Chondrocyte (in vitro differentiated cells): ENCODE results near the gene OLA1. TPM values are rescaled to one million over a fixed set of nuclear protein-coding genes. Genes with fewer than 3 reads are reported as not detected.

Experiments used
- DNase-seq: peaks from one replicate; pipeline ENCODE4 v3.0.0; 2021; ENCODE audit warnings: mixed read lengths, low spot score
- H3K27ac Mint-ChIP-seq: one replicate; pipeline ENCODE4 v1.8.0; 2021; ENCODE audit warnings: mild to moderate bottlenecking, moderate library complexity, mixed read lengths; ENCODE audit not compliant: unreplicated experiment
- H3K27me3 Mint-ChIP-seq: 2 replicates; pipeline ENCODE4 v1.8.0; 2021; ENCODE audit warnings: low read depth, mixed read lengths
- H3K36me3 Mint-ChIP-seq: 2 replicates; pipeline ENCODE4 v1.8.0; 2021; ENCODE audit warnings: low read depth, mixed read lengths
- H3K4me1 Mint-ChIP-seq: 2 replicates; pipeline ENCODE4 v1.8.0; 2021; ENCODE audit warnings: low read depth, mild to moderate bottlenecking, mixed read lengths
- H3K4me3 Mint-ChIP-seq: one replicate; pipeline ENCODE4 v1.8.0; 2021; ENCODE audit warnings: mild to moderate bottlenecking, moderate library complexity, mixed read lengths; ENCODE audit not compliant: unreplicated experiment
- H3K9me3 Mint-ChIP-seq: 2 replicates; pipeline ENCODE4 v1.8.0; 2021; ENCODE audit warnings: low read depth, mixed read lengths
- total RNA-seq: library from RNA; stranded (reverse); gene quantifications from 3 replicates; pipeline ENCODE4 v1.2.1, GENCODE V29; 2021
- TF ChIP-seq, protein P1 (sequence below): fragments of 200-600 bp; sonication (generic); IDR thresholded peaks from 2 replicates; pipeline ENCODE4 v1.5.0; 2021; ENCODE audit warnings: antibody characterized with exemption, mild to moderate bottlenecking, moderate library complexity

Gene OLA1
- total RNA-seq, 1 donor from 2014 or later: 77.5 TPM

DNA sequence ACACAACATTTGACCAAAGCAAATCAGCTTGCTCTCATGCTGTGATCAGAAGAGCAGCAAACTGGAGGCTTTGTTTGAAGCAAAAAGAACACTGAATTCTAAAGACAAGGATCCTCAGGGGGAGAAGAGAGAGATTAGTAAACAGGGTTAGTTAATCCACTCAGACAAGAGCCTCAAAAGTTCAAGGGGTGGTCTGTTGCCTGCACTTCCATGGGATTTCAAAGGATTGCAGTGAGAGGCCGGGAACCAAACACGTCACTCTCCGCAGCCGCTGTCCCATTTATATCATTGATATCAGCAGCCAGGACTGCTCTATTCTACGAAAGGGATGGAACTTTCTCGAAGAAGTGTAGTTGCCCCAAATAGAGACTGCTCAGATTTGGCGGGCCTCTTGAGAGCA is 185.4 kb downstream of the OLA1 start:
- Mint-ChIP-seq H3K27me3 (no peaks in the 10 kb centered on the region), H3K4me1 (peaks cover 11% of the 10 kb centered on the region), H3K36me3 (peaks cover 3% of the 10 kb centered on the region), H3K4me3 (no peak overlapping the region), H3K9me3 (peaks cover 8% of the 10 kb centered on the region), H3K27ac (no peak overlapping the region)
- DNase-seq: no peak
- TF ChIP-seq, protein P1, sequence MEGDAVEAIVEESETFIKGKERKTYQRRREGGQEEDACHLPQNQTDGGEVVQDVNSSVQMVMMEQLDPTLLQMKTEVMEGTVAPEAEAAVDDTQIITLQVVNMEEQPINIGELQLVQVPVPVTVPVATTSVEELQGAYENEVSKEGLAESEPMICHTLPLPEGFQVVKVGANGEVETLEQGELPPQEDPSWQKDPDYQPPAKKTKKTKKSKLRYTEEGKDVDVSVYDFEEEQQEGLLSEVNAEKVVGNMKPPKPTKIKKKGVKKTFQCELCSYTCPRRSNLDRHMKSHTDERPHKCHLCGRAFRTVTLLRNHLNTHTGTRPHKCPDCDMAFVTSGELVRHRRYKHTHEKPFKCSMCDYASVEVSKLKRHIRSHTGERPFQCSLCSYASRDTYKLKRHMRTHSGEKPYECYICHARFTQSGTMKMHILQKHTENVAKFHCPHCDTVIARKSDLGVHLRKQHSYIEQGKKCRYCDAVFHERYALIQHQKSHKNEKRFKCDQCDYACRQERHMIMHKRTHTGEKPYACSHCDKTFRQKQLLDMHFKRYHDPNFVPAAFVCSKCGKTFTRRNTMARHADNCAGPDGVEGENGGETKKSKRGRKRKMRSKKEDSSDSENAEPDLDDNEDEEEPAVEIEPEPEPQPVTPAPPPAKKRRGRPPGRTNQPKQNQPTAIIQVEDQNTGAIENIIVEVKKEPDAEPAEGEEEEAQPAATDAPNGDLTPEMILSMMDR: no peak

DNA sequence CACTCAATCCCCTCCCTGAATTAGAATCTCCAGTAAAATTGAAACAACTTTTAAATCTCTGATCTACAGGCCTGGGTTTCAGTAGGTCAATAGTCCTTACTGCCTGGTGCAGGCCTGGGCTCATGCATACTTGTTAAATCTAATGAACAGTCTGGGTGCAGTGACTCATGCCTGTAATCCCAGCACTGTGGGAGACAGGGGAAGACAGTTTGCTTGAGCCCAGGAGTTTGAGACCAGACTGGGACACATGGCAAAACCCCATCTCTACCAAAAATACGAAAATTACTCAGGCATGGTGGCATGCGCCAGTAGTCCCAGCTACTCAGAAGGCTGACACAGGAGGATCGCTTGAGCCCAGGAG is 188.5 kb downstream of the OLA1 start:
- H3K4me3 Mint-ChIP-seq: no peak overlapping the region
- no peak overlapping the region for H3K27ac Mint-ChIP-seq
- no peaks in the 10 kb centered on the region for H3K27me3 Mint-ChIP-seq
- peaks cover 11% of the 10 kb centered on the region for H3K4me1 Mint-ChIP-seq
- no peak for DNase-seq
- peaks cover 8% of the 10 kb centered on the region for H3K9me3 Mint-ChIP-seq
- TF ChIP-seq, protein P1: no peak
- H3K36me3 Mint-ChIP-seq: peaks cover 3% of the 10 kb centered on the region

DNA sequence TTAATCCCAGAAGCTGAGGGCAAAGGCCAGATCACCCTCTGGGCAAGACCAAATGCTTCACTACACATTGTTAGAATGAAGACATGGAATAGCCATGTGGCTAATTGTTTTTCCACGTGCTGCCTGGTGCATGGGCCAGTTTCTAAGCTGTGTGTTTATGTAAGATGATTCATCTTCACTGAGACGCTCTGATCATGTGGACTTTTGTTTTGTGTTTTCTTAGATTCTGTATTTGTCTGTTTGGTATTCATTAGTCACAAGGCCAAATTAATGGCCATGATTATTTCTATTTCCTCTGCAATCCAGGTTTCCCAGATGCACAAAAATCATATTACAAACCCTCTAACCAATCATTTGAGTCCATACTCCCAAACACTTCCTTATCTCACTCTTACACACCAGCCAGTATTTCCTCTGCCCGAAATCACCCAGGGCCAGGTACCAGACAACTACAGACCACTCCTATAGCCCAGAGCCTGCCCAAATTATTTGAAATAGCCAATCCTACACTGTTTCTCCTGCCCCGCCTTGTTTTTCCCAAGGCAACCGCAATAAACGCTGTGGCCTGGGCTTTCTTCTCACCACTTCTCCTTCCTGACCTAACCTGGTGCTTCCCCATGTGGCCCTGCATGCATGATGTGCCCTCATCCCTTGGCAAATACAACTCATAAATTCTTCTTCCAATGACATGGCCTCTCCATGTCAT is 189.0 kb downstream of the OLA1 start:
- no peaks in the 10 kb centered on the region for H3K27me3 Mint-ChIP-seq
- peaks cover 11% of the 10 kb centered on the region for H3K4me1 Mint-ChIP-seq
- no peak overlapping the region for H3K4me3 Mint-ChIP-seq
- peaks cover 3% of the 10 kb centered on the region for H3K36me3 Mint-ChIP-seq
- peaks cover 8% of the 10 kb centered on the region for H3K9me3 Mint-ChIP-seq
- TF ChIP-seq, protein P1: no peak
- H3K27ac Mint-ChIP-seq: no peak overlapping the region
- DNase-seq: no peak

DNA sequence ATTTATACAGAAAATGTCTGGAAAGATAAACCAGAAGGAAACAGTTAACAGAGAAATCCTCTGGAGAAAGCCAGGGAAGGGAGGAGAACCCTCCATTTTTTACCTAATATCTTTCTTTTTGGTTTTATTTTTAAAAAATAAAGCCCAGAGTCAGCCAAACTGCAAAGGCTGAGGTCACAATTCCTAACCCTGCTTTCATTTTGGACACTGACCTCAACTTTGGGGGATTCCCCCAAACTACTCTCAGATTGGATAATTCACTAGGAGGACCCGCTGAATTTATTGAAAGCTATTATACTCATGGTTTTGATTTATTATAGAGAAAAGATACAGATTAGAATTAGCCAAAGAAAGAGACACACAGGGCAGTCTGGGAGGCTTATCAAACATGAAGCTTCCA is 189.9 kb downstream of the OLA1 start:
- TF ChIP-seq, protein P1: no peak
- peaks cover 8% of the 10 kb centered on the region for H3K9me3 Mint-ChIP-seq
- H3K27ac Mint-ChIP-seq: no peak overlapping the region
- H3K4me1 Mint-ChIP-seq: peaks cover 11% of the 10 kb centered on the region
- no peak overlapping the region for H3K4me3 Mint-ChIP-seq
- H3K27me3 Mint-ChIP-seq: no peaks in the 10 kb centered on the region
- H3K36me3 Mint-ChIP-seq: no peaks in the 10 kb centered on the region
- no peak for DNase-seq

DNA sequence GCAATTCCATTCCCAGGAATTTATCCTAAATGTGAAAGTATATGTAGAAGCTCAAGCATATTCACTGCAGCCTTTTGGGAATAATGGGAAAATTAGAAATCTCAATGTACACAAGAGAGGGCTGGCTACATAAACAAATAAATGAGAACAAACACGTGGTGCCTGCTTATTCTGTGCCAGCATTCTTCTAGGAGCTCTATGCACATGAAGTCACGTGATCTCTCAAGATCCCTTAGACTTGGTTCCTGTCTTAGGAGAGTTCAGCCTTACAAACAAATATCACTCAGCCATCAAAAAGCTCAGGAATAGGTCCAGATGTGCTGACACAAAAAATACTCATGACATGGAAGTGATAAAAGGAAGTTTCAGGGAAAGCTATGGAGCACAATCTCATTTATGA is 190.3 kb downstream of the OLA1 start:
- Mint-ChIP-seq H3K9me3 (peaks cover 8% of the 10 kb centered on the region), H3K4me1 (peaks cover 11% of the 10 kb centered on the region), H3K27ac (no peak overlapping the region), H3K36me3 (no peaks in the 10 kb centered on the region), H3K27me3 (no peaks in the 10 kb centered on the region), H3K4me3 (no peak overlapping the region)
- TF ChIP-seq, protein P1: no peak
- no peak for DNase-seq
